Esophagus mucosa (tissue), 1 donor: ENCODE results near the gene MAP6. TPM values are rescaled to one million over a fixed set of nuclear protein-coding genes. Genes with fewer than 3 reads are reported as not detected.
A peak's percentile ranks its signal among the peaks of the same experiment; 100 is the strongest.

ENCODE experiments used
- ATAC-seq: fragments of 200-7000 bp; cut with Tn5 transposase; one replicate; pipeline ENCODE4 v1.9.1; 2020
- total RNA-seq: library from RNA; stranded (reverse); gene quantifications from one replicate; pipeline ENCODE4 v1.2.4, GENCODE V29; 2023
- donor health status: DM: yes; HTN: yes; CAD: no.

MAP6 gene
- total RNA-seq, 1 donor from 2014 or later, result 0.32 TPM

DNA sequence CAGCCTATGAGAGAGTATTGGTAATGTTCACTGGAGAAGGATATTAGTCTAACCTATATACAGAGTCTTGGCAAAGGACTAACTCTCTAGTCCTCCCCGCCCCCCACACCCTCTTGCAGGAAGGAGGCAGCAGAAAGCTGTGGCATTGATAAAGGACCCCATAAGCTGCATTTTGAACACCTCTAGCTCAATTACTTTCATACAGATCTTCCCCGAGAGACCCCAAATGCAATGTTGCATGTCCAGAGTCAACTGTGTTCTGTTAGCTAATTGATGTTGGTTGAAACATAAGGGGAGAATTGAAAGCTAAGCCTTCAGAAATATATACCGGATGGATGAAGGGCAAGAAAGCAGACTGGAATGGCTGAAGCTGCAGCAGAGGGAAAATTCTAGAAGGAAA lies 2.8 kb downstream of the MAP6 start:
- no peak for ATAC-seq

DNA sequence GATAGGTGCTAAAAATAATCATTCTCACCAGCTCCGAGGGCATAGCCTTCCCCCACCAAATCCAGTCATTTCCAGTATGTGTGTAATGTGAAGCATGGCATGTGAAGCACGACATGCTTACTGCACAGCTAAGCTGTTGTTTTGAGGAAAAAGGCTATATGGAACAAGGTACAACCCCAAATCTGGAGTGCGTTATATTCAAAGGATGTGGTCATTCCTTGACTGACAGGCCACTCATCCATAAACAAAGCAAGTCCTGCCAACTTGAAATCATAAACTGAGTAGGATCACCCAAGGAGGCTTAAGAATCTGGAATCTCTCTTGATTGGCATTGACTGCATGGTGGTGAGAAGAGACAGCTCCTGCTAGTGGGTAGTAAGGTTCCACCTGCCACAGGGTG lies 3.7 kb downstream of the MAP6 start:
- no peak for ATAC-seq

DNA sequence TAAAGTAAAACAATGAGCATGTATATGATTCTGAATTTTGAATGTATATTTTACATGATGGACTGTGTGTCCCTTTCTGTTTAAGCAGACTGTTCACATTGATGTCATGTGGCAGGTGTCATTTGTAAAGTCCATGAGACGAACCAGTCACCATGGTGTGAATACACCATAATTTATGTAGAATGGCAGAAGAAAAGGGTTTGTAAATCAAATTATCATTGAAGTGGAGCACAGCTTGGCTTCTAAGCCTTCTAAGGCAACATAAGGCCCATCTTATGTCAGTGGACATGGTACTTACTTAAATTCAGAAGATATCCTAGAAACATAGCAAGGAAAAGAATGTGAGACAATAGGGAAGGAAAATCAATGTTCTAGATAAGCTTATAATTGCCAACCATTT lies 4.4 kb downstream of the MAP6 start:
- ATAC-seq, result no peak

- no peak for ATAC-seq
Observed at GRCh38 chr11:75663808-75664207, 5.0 kb downstream of the MAP6 start.

GRCh38 chr11:75659836-75660235 lies 9.0 kb downstream of the MAP6 start:
- no peak for ATAC-seq

DNA sequence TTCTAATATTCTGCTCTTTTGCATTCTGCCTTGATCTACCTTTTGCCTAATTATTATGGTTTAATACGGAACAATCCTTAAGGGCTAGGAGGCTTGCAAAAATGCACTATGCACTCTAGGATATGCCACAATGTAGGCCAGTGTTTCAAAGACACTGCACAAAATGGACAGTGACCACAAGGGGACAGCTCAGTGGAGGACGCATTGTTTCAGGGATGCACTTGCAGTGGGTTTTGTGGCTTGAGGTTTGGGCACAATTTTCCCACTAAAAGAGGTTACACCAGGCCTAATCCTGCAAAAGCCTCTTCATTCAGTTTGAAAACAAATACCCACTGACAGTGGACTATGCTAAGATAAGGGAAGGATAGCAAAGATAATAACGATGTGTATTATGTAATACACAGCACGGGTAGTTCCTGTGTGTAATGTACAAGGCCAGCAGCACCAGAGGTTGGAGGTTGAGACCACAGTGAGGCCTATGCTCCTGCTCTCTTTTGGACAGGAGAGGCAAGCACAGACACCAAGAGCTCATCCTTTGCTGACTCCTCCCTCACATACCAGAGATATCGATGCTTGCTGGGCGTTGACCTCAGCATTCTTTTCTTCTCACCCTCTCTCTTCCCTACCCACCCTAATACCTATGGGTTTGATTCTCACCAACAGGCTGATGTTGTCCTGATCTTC lies 12.7 kb downstream of the MAP6 start:
- ATAC-seq, result no peak

GRCh38 chr11:75655605-75656004 lies 13.2 kb downstream of the MAP6 start:
- no peak for ATAC-seq

- no peak for ATAC-seq
Observed at GRCh38 chr11:75654314-75654713, 14.5 kb downstream of the MAP6 start.

DNA sequence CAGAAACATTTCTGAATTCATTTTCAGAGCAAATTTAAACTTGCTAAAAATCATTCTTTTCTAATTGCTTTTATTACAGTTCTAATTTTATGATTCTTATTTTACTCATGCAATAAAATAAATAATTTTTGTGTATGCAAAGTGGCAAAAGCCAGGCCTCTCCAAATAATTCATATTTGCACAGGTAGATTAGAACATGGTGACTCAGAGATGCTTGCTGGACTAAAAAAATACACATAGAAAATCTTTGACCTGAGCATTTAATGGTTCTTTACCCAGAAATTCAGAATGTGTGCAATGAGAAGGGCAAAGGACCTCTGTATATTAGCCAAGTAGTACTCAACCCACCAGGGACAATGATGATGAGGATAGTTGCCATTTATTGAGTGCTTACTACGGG lies 15.3 kb downstream of the MAP6 start:
- no peak for ATAC-seq

- no peak for ATAC-seq
Observed at GRCh38 chr11:75652936-75653335, 15.9 kb downstream of the MAP6 start.

GRCh38 chr11:75651218-75651617 lies 17.6 kb downstream of the MAP6 start:
- no peak for ATAC-seq

GRCh38 chr11:75650167-75650723 lies 18.6 kb downstream of the MAP6 start:
- ATAC-seq, result no peak

GRCh38 chr11:75644946-75645345 lies 23.9 kb downstream of the MAP6 start:
- no peak for ATAC-seq

DNA sequence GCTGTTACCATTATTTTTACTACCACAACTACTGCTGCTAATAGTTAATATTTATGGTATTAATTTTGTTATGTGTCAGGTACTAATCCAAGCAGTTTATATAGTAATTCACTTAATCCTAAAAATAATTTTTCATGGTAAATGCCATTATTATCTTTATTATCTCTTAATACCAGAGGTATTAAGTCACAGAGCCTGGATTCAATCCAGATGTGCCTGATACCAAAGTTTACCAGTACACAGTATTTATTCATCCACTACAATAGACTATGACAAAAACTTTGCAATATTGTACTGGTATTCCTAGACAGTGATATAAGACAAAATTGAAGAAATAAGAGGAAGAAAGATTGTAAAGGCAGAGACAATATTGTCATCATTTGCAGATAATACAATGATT lies 24.5 kb downstream of the MAP6 start:
- ATAC-seq, result no peak

DNA sequence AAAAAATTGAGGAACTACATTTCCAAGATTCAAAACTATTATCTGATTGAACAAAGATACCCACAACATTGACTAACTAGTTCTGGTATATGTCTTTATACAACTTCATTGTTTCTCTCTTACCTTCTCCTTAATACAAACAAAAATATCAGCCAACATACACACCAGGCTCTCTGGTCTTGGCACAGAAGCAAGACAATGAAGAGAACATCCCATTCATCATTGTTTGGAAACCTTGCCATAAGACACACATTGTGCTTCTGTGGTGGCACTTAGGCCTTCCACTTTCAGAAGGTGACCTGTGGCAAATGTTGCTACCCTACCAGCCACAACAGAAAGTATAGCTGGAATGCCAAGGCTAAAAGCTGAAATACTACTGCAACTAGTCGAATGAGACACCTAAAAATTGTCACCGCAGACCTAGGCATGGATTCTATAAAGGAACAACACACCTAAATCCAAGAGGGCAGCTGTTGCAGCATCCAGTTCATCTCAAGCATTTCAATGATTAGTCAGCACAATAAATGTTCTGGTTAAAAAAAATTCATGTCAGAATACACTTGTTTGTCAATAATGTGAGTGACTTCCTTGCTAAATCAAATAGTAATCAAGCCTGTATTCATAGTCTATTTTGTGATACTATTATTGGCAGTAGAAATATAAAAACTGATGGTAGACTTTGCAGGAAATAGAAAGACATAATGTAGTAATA lies 26.3 kb downstream of the MAP6 start:
- no peak for ATAC-seq

GRCh38 chr11:75639762-75640181 lies 29.1 kb downstream of the MAP6 start:
- peak; percentile 25 for ATAC-seq

- no peak for ATAC-seq
Observed at GRCh38 chr11:75637998-75638397, 30.8 kb downstream of the MAP6 start.

GRCh38 chr11:75635066-75635862 lies 33.6 kb downstream of the MAP6 start:
- ATAC-seq, result no peak

DNA sequence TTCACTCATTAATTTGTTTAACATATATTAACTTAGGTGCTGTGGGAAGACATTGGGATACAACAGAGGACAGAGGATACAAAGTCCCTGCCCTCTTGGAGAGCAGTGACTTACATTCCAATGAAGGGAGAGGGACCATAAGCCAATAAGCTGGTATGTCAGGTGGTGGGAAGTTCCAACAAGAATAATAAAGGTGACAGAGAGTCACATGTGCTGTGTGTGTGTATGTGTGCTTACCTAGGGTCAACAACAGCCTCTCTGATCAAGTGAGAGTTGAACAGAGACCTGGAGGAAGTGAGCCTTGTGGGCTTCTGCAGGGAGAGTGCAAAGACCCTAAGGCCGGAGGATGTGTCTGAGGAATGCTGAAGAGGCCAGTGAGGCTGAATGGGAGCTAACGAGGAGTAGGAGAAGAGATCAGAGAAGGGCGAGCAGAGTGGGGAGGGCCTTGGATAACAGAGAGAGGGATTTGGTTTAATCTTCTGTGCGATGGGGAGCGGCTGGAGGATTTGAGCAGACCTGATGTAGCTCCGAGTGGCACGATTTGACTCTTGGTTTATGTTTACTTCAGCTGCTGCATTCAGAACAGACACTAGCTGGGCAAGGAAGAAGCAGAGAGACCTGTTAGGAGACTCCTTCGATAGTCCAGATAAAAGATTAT lies 35.3 kb downstream of the MAP6 start:
- ATAC-seq, result no peak

GRCh38 chr11:75632962-75633361 lies 35.9 kb downstream of the MAP6 start:
- ATAC-seq, result no peak

- no peak for ATAC-seq
Observed at GRCh38 chr11:75632450-75632849, 36.4 kb downstream of the MAP6 start.

- ATAC-seq, result no peak
Observed at GRCh38 chr11:75631086-75631730, 37.6 kb downstream of the MAP6 start.
